ENCODE data around the gene LIG3. TPM values are rescaled to one million over a fixed set of nuclear protein-coding genes. Genes with fewer than 3 reads are reported as not detected.

The LIG3 gene
- total and polyA plus RNA-seq, 4 donors = 3.1 to 21.2 (median 7.6) TPM

DNA sequence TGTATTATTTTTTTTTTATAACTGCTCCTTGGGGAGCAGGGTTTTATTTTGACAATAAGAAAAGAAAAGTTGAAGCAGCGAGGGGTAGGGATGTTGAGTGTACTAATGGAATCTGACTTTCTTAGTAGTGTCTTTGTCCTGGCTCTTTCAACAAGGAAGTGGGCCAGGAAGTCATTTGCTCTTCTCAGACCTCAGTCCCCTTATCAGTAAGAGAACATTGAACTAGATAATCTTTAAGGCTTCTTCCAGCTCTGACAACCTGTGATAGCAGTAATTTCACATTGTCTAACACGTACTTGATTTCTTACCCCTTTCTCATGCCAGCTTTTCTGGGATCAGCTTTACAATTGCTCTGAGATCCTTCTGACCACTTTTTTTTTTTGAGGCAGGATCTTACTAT, 8.3 kb downstream of the LIG3 start:
- no peak for DNase-seq (ENCODE audit: low spot score)
- no peaks in the 10 kb centered on the region for H3K9me3 ChIP-seq (ENCODE audit: control insufficient read depth in 4 of 4, low read length in 3 of 4)
- H3K27ac ChIP-seq (ENCODE audit: low read depth in 1 of 2, low read length in 2 of 2) = no peak overlapping the region
- H3K9ac ChIP-seq (ENCODE audit: low read depth in 1 of 2, low read length in 2 of 2) = no peak overlapping the region
- no peak overlapping the region for H3K4me3 ChIP-seq (ENCODE audit: low read depth in 1 of 3, low read length in 3 of 3)
- no peaks in the 10 kb centered on the region for H3K27me3 ChIP-seq (ENCODE audit: control insufficient read depth in 4 of 4, insufficient read depth in 4 of 4, low read length in 3 of 4)
- 88% methylated on average over 2 of the region's 2 CpGs for WGBS
- H3K4me1 ChIP-seq (ENCODE audit: control insufficient read depth in 4 of 4, insufficient read depth in 4 of 4, low read length in 3 of 4) = no peaks in the 10 kb centered on the region
- TF ChIP-seq SP1 (IDR thresholded peaks at IDR 0.05) (no peak), FOXA2 (IDR thresholded peaks at IDR 0.05) (no peak), HNF4A (conservative IDR thresholded peaks at IDR 0.05) (no peak), TAF1 (conservative IDR thresholded peaks at IDR 0.05) (no peak), CTCF (IDR thresholded peaks at IDR 0.05; ENCODE audit: low read depth, low read length, missing input control) (no peak), NR2F2 (IDR thresholded peaks at IDR 0.05) (no peak), RAD21 (IDR thresholded peaks at IDR 0.05) (no peak), RXRA (IDR thresholded peaks at IDR 0.05) (no peak), YY1 (IDR thresholded peaks at IDR 0.05) (no peak)
- TF ChIP-seq, protein P1, sequence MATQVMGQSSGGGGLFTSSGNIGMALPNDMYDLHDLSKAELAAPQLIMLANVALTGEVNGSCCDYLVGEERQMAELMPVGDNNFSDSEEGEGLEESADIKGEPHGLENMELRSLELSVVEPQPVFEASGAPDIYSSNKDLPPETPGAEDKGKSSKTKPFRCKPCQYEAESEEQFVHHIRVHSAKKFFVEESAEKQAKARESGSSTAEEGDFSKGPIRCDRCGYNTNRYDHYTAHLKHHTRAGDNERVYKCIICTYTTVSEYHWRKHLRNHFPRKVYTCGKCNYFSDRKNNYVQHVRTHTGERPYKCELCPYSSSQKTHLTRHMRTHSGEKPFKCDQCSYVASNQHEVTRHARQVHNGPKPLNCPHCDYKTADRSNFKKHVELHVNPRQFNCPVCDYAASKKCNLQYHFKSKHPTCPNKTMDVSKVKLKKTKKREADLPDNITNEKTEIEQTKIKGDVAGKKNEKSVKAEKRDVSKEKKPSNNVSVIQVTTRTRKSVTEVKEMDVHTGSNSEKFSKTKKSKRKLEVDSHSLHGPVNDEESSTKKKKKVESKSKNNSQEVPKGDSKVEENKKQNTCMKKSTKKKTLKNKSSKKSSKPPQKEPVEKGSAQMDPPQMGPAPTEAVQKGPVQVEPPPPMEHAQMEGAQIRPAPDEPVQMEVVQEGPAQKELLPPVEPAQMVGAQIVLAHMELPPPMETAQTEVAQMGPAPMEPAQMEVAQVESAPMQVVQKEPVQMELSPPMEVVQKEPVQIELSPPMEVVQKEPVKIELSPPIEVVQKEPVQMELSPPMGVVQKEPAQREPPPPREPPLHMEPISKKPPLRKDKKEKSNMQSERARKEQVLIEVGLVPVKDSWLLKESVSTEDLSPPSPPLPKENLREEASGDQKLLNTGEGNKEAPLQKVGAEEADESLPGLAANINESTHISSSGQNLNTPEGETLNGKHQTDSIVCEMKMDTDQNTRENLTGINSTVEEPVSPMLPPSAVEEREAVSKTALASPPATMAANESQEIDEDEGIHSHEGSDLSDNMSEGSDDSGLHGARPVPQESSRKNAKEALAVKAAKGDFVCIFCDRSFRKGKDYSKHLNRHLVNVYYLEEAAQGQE (IDR thresholded peaks at IDR 0.05) = no peak
- TF ChIP-seq, protein P2, sequence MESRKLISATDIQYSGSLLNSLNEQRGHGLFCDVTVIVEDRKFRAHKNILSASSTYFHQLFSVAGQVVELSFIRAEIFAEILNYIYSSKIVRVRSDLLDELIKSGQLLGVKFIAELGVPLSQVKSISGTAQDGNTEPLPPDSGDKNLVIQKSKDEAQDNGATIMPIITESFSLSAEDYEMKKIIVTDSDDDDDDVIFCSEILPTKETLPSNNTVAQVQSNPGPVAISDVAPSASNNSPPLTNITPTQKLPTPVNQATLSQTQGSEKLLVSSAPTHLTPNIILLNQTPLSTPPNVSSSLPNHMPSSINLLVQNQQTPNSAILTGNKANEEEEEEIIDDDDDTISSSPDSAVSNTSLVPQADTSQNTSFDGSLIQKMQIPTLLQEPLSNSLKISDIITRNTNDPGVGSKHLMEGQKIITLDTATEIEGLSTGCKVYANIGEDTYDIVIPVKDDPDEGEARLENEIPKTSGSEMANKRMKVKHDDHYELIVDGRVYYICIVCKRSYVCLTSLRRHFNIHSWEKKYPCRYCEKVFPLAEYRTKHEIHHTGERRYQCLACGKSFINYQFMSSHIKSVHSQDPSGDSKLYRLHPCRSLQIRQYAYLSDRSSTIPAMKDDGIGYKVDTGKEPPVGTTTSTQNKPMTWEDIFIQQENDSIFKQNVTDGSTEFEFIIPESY (IDR thresholded peaks at IDR 0.05) = no peak
- H3K36me3 ChIP-seq (ENCODE audit: control insufficient read depth in 4 of 4, insufficient read depth in 3 of 4, low read depth in 1 of 4, low read length in 3 of 4) = peaks cover 2 to 43% (median 31%) of the 10 kb centered on the region in 4 donors

- 91% methylated on average over 10 of the region's 10 CpGs for WGBS
- H3K4me1 ChIP-seq (ENCODE audit: control insufficient read depth in 4 of 4, insufficient read depth in 4 of 4, low read length in 3 of 4) = no peaks in the 10 kb centered on the region
Observed at GRCh38 chr17:34989473-34989872, 9.2 kb downstream of the LIG3 start.

More at GRCh38 chr17:34989473-34989872, 9.2 kb downstream of the LIG3 start:
- Histone ChIP-seq H3K9me3 (ENCODE audit: control insufficient read depth in 4 of 4, low read length in 3 of 4) (no peaks in the 10 kb centered on the region), H3K9ac (ENCODE audit: low read depth in 1 of 2, low read length in 2 of 2) (no peak overlapping the region), H3K27me3 (ENCODE audit: control insufficient read depth in 4 of 4, insufficient read depth in 4 of 4, low read length in 3 of 4) (no peaks in the 10 kb centered on the region), H3K4me3 (ENCODE audit: low read depth in 1 of 3, low read length in 3 of 3) (no peak overlapping the region), H3K27ac (ENCODE audit: low read depth in 1 of 2, low read length in 2 of 2) (no peak overlapping the region), H3K36me3 (ENCODE audit: control insufficient read depth in 4 of 4, insufficient read depth in 3 of 4, low read depth in 1 of 4, low read length in 3 of 4) (peaks cover 2 to 50% (median 37%) of the 10 kb centered on the region in 4 donors)
- DNase-seq (ENCODE audit: low spot score) = no peak
- TF ChIP-seq, protein P3, sequence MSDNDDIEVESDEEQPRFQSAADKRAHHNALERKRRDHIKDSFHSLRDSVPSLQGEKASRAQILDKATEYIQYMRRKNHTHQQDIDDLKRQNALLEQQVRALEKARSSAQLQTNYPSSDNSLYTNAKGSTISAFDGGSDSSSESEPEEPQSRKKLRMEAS (IDR thresholded peaks at IDR 0.05) = no peak
- TF ChIP-seq HNF4A (conservative IDR thresholded peaks at IDR 0.05) (no peak), CTCF (IDR thresholded peaks at IDR 0.05; ENCODE audit: low read depth, low read length, missing input control) (no peak), RAD21 (IDR thresholded peaks at IDR 0.05) (no peak), GABPA (IDR thresholded peaks at IDR 0.05 in 1 of 2, conservative IDR thresholded peaks at IDR 0.05 in 1 of 2) (no peak), TAF1 (conservative IDR thresholded peaks at IDR 0.05) (no peak)
